DOHH2 (cell line): Measurements from ENCODE around the gene APELA.

ENCODE experiments used
- H3F3A ChIP-seq: fragments of 200-600 bp; sonication (generic), shearing (Covaris generic); 2 replicates; pipeline ENCODE4 v1.6.0; 2016; ENCODE audit warnings: antibody characterized with exemption, mild to moderate bottlenecking; ENCODE audit not compliant: control insufficient read depth, insufficient read depth
- H3K27ac ChIP-seq: fragments of 200-600 bp; sonication (generic); 2 replicates; pipeline ENCODE4 v1.5.1; 2014; ENCODE audit warnings: low read depth, mild to moderate bottlenecking, low read length, moderate library complexity
- H3K27me3 ChIP-seq: fragments of 200-600 bp; sonication (generic); 2 replicates; pipeline ENCODE4 v1.6.1; 2014; ENCODE audit warnings: mild to moderate bottlenecking, low read length, mixed read lengths; ENCODE audit not compliant: control insufficient read depth
- H3K36me3 ChIP-seq: fragments of 200-600 bp; sonication (generic); 2 replicates; pipeline ENCODE4 v1.6.1; 2014; ENCODE audit warnings: mild to moderate bottlenecking, low read length, moderate library complexity, mixed read lengths; ENCODE audit not compliant: control insufficient read depth
- H3K4me1 ChIP-seq: fragments of 200-600 bp; sonication (generic); 2 replicates; pipeline ENCODE4 v1.6.1; 2014; ENCODE audit warnings: mild to moderate bottlenecking, low read length, mixed read lengths; ENCODE audit not compliant: control insufficient read depth
- H3K4me2 ChIP-seq: fragments of 200-600 bp; sonication (generic); 2 replicates; pipeline ENCODE4 v1.6.0; 2014; ENCODE audit warnings: mild to moderate bottlenecking, low read length, moderate library complexity
- H3K4me3 ChIP-seq: fragments of 200-600 bp; sonication (generic); 2 replicates; pipeline ENCODE4 v1.5.1; 2014; ENCODE audit warnings: mild to moderate bottlenecking, low read length, mixed read lengths
- H3K79me2 ChIP-seq: fragments of 200-600 bp; sonication (generic); 2 replicates; pipeline ENCODE4 v1.6.1; 2014; ENCODE audit warnings: mild to moderate bottlenecking, low read length, mixed read lengths; ENCODE audit not compliant: control insufficient read depth
- H3K9me2 ChIP-seq: fragments of 200-600 bp; sonication (generic); replicated peaks from 2 replicates; pipeline ENCODE4 v1.6.1; 2014; ENCODE audit warnings: mild to moderate bottlenecking, low read length, mixed read lengths; ENCODE audit not compliant: control insufficient read depth
- H3K9me3 ChIP-seq: fragments of 200-600 bp; sonication (generic); 2 replicates; pipeline ENCODE4 v1.6.1; 2014; ENCODE audit warnings: antibody characterized with exemption, low read length, mixed read lengths; ENCODE audit not compliant: control insufficient read depth, insufficient read depth
- H4K20me1 ChIP-seq: fragments of 200-600 bp; sonication (generic); 2 replicates; pipeline ENCODE4 v1.6.0; 2014; ENCODE audit warnings: low read depth, mild to moderate bottlenecking, antibody characterized with exemption, low read length, moderate library complexity; ENCODE audit not compliant: control insufficient read depth, insufficient read depth
- CTCF ChIP-seq: fragments of 200-600 bp; sonication (generic); IDR thresholded peaks from one replicate; pipeline ENCODE4 v1.5.1; 2014; ENCODE audit warnings: antibody characterized with exemption, mild to moderate bottlenecking, low read depth, low read length; ENCODE audit not compliant: poor library complexity, severe bottlenecking
- EZH2phosphoT487 ChIP-seq: fragments of 200-600 bp; sonication (generic); IDR thresholded peaks from 2 replicates; pipeline ENCODE4 v1.6.1; 2017; ENCODE audit warnings: borderline replicate concordance, mild to moderate bottlenecking, antibody characterized with exemption, low read length, moderate library complexity, mixed read lengths

The APELA gene

DNA sequence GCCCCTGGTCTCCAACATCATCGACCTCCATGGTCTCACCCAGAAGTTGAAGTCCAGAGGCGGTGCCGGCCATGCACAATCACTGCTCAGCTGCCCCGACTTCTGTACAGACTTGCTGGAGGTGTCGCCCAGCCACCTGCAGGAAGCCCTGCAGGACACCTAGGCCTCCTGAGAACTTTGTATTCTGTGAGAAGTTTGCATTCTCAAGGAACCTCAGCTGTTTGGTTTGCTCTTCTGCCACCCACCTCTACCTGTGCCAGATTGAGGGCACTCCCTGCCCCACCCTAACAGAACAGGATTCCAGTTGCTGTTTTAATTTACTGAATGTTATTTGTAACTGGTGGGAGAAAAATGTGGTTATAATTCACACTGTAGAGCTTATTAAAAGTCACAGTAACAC is 53.7 kb downstream of the APELA start:
- no peaks in the 10 kb centered on the region for H3K79me2 ChIP-seq
- H3K27ac ChIP-seq: no peak overlapping the region
- H3K36me3 ChIP-seq: no peaks in the 10 kb centered on the region
- H3K4me3 ChIP-seq: no peak overlapping the region
- no peaks in the 10 kb centered on the region for H4K20me1 ChIP-seq
- no peaks in the 10 kb centered on the region for H3K27me3 ChIP-seq
- H3K9me2 ChIP-seq: no peaks in the 10 kb centered on the region
- no peaks in the 10 kb centered on the region for H3K9me3 ChIP-seq
- no peak for TF ChIP-seq CTCF
- no peak for TF ChIP-seq EZH2phosphoT487
- H3F3A ChIP-seq: no peaks in the 10 kb centered on the region
- H3K4me2 ChIP-seq: no peak overlapping the region
- no peaks in the 10 kb centered on the region for H3K4me1 ChIP-seq

DNA sequence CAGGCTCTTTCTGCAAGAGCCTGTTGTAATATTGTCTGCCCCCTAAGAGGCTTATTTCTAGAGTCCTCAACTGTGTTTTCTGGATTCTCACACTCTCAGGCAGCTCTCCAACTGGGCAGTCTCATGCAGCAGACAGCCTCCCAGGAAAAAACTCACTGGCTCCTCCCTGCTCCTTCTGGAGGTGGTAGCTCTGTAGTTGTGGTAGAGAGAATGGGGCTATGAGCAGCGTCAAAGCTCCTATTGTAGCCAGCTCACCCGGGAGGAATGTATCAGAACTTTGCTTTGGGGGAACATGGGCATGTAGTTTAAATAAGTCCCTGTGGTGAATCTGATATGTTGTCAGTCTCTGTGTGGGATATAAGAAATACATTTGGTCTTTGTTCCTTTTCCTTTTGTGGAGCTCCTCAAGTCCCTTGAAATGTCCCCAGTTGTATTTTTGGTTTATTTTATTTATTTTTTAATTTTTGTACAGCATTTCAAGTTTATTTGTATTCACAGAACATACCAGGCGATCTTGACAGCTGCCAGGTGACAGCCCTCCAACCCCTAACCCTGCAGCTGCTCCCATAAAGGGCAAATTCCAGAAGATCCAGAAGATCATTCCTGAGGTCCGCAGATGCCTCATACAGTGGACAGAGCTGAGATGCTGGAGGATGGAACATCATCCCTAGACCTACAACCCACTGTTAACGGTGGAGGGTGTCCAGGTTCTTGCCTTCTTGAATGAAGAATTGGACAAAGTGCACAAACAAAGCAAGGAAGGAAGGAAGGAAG is 54.8 kb downstream of the APELA start:
- no peak for TF ChIP-seq EZH2phosphoT487
- no peak for TF ChIP-seq CTCF
- Histone ChIP-seq H3K27ac (no peak overlapping the region), H3F3A (no peaks in the 10 kb centered on the region)

DNA sequence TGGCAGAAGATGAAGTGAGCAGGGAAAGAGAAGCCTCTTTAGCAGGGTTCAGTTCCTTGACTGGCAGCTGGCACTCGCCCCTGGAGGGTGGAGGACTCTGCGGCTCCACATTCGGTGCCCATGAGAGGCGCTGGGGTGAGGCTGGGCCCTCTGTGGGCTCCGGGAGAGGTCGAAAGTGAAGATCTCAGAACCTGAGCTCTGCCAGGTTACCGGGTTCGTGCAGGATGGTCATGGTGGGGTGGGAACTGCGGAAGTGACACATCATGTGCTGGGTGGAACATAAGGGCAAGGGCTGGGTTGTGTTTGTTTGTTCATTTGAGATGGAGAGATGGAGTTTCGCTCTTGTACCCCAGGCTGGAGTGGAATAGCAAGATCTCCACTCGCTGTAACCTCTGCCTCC is 56.3 kb downstream of the APELA start:
- Histone ChIP-seq H3K4me1 (no peaks in the 10 kb centered on the region), H3K9me2 (no peaks in the 10 kb centered on the region), H3K27me3 (no peaks in the 10 kb centered on the region), H3F3A (no peaks in the 10 kb centered on the region), H3K79me2 (no peaks in the 10 kb centered on the region), H3K4me2 (no peak overlapping the region), H3K4me3 (no peak overlapping the region), H3K9me3 (no peaks in the 10 kb centered on the region), H3K36me3 (no peaks in the 10 kb centered on the region), H4K20me1 (no peaks in the 10 kb centered on the region), H3K27ac (no peak overlapping the region)
- TF ChIP-seq CTCF (no peak), EZH2phosphoT487 (no peak)

More for the DNA sequence above, 54.8 kb downstream of the APELA start:
- H4K20me1 ChIP-seq: no peaks in the 10 kb centered on the region
- H3K36me3 ChIP-seq: no peaks in the 10 kb centered on the region
- no peaks in the 10 kb centered on the region for H3K9me2 ChIP-seq
- H3K4me2 ChIP-seq: no peak overlapping the region
- no peaks in the 10 kb centered on the region for H3K9me3 ChIP-seq
- no peaks in the 10 kb centered on the region for H3K27me3 ChIP-seq
- no peak overlapping the region for H3K4me3 ChIP-seq
- no peaks in the 10 kb centered on the region for H3K79me2 ChIP-seq
- no peaks in the 10 kb centered on the region for H3K4me1 ChIP-seq
